Measurements from ENCODE around the gene DNAJC12.
"Not testable (repeated sequence)": the region's sequence is repeated elsewhere in the genome, so short reads cannot be mapped to it uniquely, and the experiment has no call there.

DNAJC12 gene

DNA sequence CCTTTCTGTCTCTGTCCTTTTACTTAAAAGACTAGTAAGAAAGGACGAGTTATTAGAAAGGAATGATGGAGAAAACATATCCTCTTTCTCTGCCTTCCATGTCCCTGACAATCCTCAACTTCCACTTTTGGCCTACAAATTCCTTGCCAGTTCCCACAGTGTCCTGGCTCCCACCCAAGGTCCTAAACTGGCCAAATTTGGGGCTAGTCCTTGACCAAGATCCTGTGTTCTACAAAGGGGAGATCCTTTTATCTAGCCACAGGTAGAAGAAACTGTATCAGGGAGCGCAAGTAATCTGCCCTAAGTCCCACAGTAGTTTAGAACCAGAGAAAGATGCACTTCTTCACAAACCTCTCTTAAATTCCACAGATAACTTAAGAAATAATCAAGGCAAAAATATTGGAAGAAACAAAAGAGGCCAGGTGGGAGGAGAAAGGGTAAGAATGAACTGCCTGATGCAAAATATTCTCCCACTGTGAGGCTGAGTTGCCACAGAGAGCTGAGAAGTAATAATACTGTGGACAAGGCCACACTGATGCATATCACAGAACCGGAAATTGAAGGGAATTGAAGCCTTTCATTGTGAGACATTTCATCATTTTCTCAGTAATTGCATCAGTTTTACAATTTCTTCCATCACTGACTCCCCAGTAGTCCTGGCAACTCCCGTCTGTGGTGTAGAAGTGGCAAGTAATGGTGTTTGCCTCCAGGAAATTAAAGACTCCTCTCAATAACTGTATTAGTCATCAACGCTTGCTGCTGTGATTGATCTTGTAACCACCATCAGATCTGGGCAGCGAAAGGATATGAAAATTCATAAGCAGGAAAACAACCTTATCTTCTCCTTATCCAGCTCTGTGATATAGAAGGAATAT, 47.2 kb downstream of the DNAJC12 start:
- no peak for DNase-seq

DNA sequence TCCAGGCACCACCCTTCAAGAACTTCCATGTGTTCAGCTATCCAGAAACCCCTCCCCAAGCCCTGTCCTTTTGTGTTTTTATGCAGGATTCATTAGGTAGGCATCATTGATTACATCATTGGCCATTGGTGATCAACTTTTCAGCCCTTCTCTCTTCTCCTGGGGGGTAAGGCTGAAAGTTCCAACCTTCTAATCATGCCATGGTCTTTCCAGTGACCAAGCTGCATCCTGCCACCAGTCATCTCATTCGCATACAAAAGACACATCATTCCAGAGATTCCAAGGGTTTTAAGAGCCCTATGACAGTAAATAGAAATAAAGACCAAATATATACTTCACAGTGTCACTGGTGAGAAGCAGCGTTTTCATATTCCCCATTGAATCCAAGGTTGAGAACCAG, 48.2 kb downstream of the DNAJC12 start:
- no peak for DNase-seq

GRCh38 chr10:67788028-67788886, 49.7 kb downstream of the DNAJC12 start:
- DNase-seq, result no peak

- DNase-seq, result peak; percentile 50
Measured at GRCh38 chr10:67785098-67785497, 52.9 kb downstream of the DNAJC12 start.

DNA sequence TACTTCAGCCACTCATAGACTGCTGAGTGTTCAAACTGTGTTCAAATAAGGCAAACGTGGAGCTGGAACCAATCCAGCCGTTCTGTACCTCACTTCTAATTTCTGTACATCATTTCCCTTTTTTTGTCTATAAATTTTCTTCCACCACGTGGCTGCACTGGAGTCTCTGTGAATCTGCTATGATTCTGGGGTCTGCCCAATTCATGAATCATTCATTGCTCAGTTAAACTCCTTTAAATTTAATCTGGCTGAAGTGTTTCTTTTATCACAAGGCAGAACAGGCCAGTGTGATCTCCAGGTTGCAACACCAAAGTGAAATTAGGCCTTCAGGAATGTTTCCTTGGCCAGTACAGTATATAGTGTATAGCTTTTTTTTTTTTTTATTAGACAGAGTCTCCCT, 53.5 kb downstream of the DNAJC12 start:
- DNase-seq, result no peak

GRCh38 chr10:67783606-67784294, 54.2 kb downstream of the DNAJC12 start:
- no peak for DNase-seq

GRCh38 chr10:67782530-67782929, 55.5 kb downstream of the DNAJC12 start:
- no peak for DNase-seq

- no peak for DNase-seq
Measured at GRCh38 chr10:67780759-67781538, 57.0 kb downstream of the DNAJC12 start.

DNA sequence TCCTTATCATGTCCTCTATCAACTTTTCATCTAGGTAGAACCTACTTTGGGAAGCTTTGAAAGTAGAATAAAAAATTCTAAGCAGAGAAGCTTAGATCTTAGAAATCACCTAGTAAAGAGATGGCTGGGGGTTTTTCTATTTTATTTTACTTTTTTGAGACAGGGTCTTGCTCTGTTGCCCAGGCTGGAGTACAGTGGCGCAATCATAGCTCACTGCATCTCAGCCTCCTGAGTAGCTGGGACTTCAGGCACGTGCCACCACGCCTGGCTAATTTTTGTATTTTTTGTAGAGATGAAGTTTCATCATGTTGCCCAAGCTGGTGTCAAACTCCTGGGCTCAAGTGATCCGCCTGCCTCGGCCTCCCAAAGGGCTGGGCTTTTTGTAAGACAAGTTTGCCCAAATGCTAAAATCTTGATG, 57.8 kb downstream of the DNAJC12 start:
- not testable (repeated sequence) for DNase-seq

DNA sequence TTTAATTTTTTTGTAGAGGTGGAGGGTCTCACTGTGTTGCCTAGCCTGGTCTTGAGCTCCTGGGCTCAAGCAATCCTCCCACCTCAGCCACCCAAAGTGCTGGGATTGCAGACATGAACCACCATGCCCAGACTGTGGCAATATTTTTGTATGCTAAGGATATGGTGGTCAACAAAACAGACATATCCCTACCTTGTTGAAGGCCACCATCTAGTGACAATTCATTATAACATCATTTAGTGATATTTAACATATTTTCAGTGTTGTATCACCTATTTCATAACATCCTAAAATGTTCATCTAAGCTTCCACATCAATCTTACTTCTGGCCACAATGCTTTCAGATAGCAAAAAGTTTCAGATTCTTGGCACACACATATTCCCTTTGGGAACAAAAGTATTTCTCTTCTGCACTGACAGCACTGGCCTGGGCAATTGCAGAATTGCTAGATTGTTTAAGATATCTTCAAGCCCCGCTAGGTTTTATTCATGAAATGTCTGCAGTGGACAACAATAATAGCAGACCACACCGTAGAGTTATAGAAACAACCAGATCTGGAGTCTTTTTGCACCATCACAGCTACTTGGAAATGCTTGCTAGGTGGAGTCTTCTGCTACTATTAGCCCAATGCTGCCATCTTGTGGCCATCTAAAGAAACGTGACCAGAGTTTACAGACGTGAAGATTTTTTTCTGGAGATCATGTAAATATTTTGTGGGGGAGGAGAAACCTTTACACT, 58.4 kb downstream of the DNAJC12 start:
- peak; percentile 16 for DNase-seq

- no peak for DNase-seq
Measured at GRCh38 chr10:67776371-67776770, 61.6 kb downstream of the DNAJC12 start.

GRCh38 chr10:67775279-67775678, 62.7 kb downstream of the DNAJC12 start:
- DNase-seq, result no peak

DNA sequence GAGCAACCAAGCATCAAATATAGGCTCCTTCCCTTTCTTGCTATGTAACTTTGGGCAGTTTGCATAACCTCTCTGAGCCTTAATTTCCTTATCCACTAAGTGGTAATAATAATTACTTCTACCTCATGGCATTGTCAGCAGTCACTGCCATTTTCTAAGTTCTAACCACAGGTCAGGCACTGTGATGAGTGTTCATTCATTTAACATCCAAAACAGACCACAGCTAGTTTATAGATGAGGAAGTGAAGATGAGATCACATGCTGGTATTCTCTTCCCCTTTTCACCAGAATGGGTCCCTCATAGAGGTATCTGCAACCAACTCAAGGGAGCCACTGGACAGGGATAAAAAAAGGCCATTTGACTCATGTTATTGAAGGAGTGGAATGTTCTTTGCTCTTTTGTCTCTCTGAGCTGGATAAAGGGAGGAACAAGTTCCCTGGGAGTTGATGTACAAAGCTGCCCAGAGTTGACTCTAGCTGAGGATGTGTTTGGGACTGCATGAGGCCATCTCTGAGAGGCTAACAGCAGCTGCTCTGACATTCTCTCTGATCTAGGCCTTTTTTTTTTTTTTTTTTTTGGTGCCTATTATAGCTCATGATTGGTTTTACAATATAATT, 65.0 kb downstream of the DNAJC12 start:
- no peak for DNase-seq

- no peak for DNase-seq
Measured at GRCh38 chr10:67772151-67772550, 65.8 kb downstream of the DNAJC12 start.

- no peak for DNase-seq
Measured at GRCh38 chr10:67771200-67771599, 66.8 kb downstream of the DNAJC12 start.

GRCh38 chr10:67770537-67770936, 67.5 kb downstream of the DNAJC12 start:
- DNase-seq, result no peak

GRCh38 chr10:67767244-67767643, 70.7 kb downstream of the DNAJC12 start:
- DNase-seq, result no peak

DNA sequence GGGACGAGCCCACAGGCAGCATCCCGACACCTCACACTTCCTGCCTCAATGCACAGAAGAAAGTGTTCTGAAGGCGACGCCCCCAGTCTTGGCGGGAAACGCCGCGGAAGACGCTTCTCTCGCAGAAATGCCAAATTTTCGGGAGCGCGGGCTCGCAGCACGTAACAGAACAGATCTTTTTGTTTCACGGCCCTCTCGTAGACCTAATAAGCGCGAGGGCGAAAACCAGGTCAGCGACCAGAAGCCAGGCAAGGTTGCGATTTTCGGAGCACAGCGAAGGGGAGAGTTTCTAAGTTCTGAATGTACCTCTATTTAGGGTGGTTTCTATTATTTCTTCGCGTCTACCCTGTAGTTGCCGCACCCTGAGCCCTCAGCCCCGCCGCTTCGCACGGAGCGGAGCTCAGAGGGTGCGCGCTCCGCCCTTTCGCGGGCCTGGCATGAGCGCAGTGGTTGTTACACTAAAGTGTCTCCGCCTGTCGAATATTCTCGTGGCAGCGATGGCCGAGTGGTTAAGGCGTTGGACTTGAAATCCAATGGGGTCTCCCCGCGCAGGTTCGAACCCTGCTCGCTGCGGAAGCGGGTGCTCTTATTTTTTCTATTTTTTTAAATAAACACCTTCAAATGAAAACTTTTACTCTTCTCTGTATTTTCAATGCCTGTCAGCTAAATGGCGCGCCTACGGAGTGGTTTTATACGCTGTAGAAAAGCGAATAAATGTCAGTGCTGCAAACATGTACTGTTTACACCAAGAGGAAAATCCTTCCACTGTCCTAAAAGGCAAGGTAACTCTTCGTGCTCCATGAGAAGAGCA, 73.8 kb downstream of the DNAJC12 start:
- DNase-seq, result peak; percentile 64

DNA sequence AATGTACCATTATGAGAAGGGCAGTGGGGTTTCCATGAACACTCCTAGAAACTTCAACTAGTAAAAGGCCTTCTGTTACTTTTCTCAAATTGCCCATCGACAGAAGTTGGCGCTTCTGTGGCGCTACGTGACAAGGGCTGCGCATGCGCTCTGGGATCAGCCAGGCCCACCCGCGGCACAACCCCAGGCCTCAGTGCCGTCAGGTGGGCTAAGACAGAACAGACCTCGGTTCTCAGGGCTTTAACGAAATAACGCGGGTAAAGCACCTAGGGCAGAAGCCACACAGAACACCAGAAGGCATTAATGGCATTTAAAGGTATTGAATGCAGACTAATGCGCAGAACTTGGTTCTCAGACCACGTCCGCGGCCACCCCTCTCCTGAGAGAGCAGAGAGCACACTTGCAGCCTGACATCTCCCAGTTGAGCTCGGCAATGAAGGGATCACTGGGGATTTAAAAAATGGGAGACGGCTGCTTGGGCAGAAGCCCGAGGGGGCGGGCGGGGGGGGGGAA, 74.4 kb downstream of the DNAJC12 start:
- peak; percentile 44 for DNase-seq

DNA sequence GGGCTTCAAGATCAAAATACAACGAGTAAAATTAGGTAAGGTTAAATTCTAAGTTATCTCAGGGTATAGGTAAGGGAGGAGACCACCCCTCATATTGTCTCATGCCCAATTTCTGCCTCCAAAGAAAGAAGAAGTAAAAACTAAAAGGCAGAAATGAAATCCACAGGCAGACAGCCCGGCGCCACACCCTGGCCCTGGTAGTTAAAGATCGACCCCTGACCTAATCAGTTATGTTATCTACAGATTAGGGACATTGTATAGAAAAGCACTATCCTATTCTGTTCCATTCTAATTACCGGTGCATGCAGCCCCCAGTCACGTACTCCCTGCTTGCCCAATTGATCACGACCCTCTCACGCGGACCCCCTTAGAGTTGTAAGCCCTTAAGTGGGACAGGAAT, 75.4 kb downstream of the DNAJC12 start:
- DNase-seq, result not testable (repeated sequence)

Measured in NCI-H510A (cell line).